ENCODE measurements around the gene ASAP3. TPM values are rescaled to one million over a fixed set of nuclear protein-coding genes. Genes with fewer than 3 reads are reported as not detected.

Gene ASAP3
- total RNA-seq, 2 experiments from 2014 or later = 0.81 to 1.2 TPM

GRCh38 chr1:23394684-23395083, 89.3 kb downstream of the ASAP3 start:
- intact Hi-C loops (cut with DNase I, micrococcal nuclease) = no loop called here
- no peaks in the 10 kb centered on the region for H3K27me3 Mint-ChIP-seq

GRCh38 chr1:23394181-23394580, 89.8 kb downstream of the ASAP3 start:
- Histone ChIP-seq H3K9me3 (ENCODE audit: control insufficient read depth in 1 of 2, insufficient read depth in 1 of 2, low read length in 2 of 2) (no peaks in the 10 kb centered on the region), H3K27me3 (ENCODE audit: control insufficient read depth in 1 of 2, insufficient read depth in 2 of 2, low read length in 2 of 2) (no peaks in the 10 kb centered on the region), H3K4me1 (ENCODE audit: insufficient read depth, low read length) (no peaks in the 10 kb centered on the region), H3K27ac (ENCODE audit: low read depth in 1 of 2, low read length in 2 of 2) (no peak overlapping the region), H3K4me3 (ENCODE audit: low read length) (no peak overlapping the region), H3K36me3 (ENCODE audit: insufficient read depth, low read length) (no peaks in the 10 kb centered on the region)
- H3K36me3 Mint-ChIP-seq (ENCODE audit: low read depth) = peaks cover 47% of the 10 kb centered on the region
- DNase-seq (no peak), ATAC-seq (ENCODE audit: poor library complexity) (no peak)
- intact Hi-C loops (cut with DNase I, micrococcal nuclease) = no loop called here
- H3K4me1 Mint-ChIP-seq (ENCODE audit: low read depth) = no peaks in the 10 kb centered on the region
- CTCF ChIA-PET = interaction anchor here (1.9 kb wide), 1 partner anchor 10 kb away, joined by 6 read pairs; no protein-coding TSS in a partner anchor
- H3K9me3 Mint-ChIP-seq = no peaks in the 10 kb centered on the region
- POLR2A ChIA-PET = no interaction called here
- no peak overlapping the region for H3K27ac Mint-ChIP-seq
- no peak overlapping the region for H3K4me3 Mint-ChIP-seq
- TF ChIP-seq CTCF (IDR thresholded peaks at IDR 0.05) = no peak
- H3K27me3 Mint-ChIP-seq = no peaks in the 10 kb centered on the region

More at GRCh38 chr1:23394684-23395083, 89.3 kb downstream of the ASAP3 start:
- no peaks in the 10 kb centered on the region for H3K27me3 ChIP-seq (ENCODE audit: control insufficient read depth in 1 of 2, insufficient read depth in 2 of 2, low read length in 2 of 2)
- H3K4me1 ChIP-seq (ENCODE audit: insufficient read depth, low read length) = no peaks in the 10 kb centered on the region
- Mint-ChIP-seq H3K36me3 (ENCODE audit: low read depth) (peaks cover 47% of the 10 kb centered on the region), H3K4me3 (no peak overlapping the region), H3K4me1 (ENCODE audit: low read depth) (no peaks in the 10 kb centered on the region), H3K27ac (no peak overlapping the region), H3K9me3 (no peaks in the 10 kb centered on the region)
- no peak overlapping the region for H3K4me3 ChIP-seq (ENCODE audit: low read length)
- no peaks in the 10 kb centered on the region for H3K9me3 ChIP-seq (ENCODE audit: control insufficient read depth in 1 of 2, insufficient read depth in 1 of 2, low read length in 2 of 2)
- H3K27ac ChIP-seq (ENCODE audit: low read depth in 1 of 2, low read length in 2 of 2) = no peak overlapping the region
- ChIA-PET POLR2A (no interaction called here), CTCF (interaction anchor here (1.9 kb wide), 1 partner anchor 9 kb away, joined by 6 read pairs; no protein-coding TSS in a partner anchor)
- ATAC-seq (ENCODE audit: poor library complexity) (no peak), DNase-seq (no peak)
- H3K36me3 ChIP-seq (ENCODE audit: insufficient read depth, low read length) = no peaks in the 10 kb centered on the region
- no peak for TF ChIP-seq CTCF (IDR thresholded peaks at IDR 0.05)

- intact Hi-C loops (cut with DNase I, micrococcal nuclease) = no loop called here
- Mint-ChIP-seq H3K4me1 (ENCODE audit: low read depth) (no peaks in the 10 kb centered on the region), H3K27me3 (no peaks in the 10 kb centered on the region), H3K27ac (no peak overlapping the region), H3K36me3 (ENCODE audit: low read depth) (peaks cover 47% of the 10 kb centered on the region), H3K9me3 (no peaks in the 10 kb centered on the region), H3K4me3 (no peak overlapping the region)
- ATAC-seq (ENCODE audit: poor library complexity) (no peak), DNase-seq (no peak)
- ChIA-PET CTCF (interaction anchor here (1.9 kb wide), 1 partner anchor 10 kb away, joined by 6 read pairs; no protein-coding TSS in a partner anchor), POLR2A (no interaction called here)
- H3K27ac ChIP-seq (ENCODE audit: low read depth in 1 of 2, low read length in 2 of 2) = no peak overlapping the region
- no peak for TF ChIP-seq CTCF (IDR thresholded peaks at IDR 0.05)
- no peaks in the 10 kb centered on the region for H3K4me1 ChIP-seq (ENCODE audit: insufficient read depth, low read length)
- no peaks in the 10 kb centered on the region for H3K36me3 ChIP-seq (ENCODE audit: insufficient read depth, low read length)
- H3K27me3 ChIP-seq (ENCODE audit: control insufficient read depth in 1 of 2, insufficient read depth in 2 of 2, low read length in 2 of 2) = no peaks in the 10 kb centered on the region
- H3K4me3 ChIP-seq (ENCODE audit: low read length) = no peak overlapping the region
- no peaks in the 10 kb centered on the region for H3K9me3 ChIP-seq (ENCODE audit: control insufficient read depth in 1 of 2, insufficient read depth in 1 of 2, low read length in 2 of 2)
These were observed 90.3 kb downstream of the ASAP3 start for GRCh38 chr1:23393706-23394105.

Measured in CD4-positive, alpha-beta T cell (primary cell).